Dorsolateral prefrontal cortex (tissue), 118 donors: ENCODE results near the gene NBPF6. TPM values are rescaled to one million over a fixed set of nuclear protein-coding genes. Genes with fewer than 3 reads are reported as not detected.

Experiments
- total RNA-seq, 120 experiments: library from RNA; stranded (reverse); gene quantifications; one replicate each; pipeline versions ENCODE4 v1.2.3 to v1.2.4, GENCODE V29; 2022

Gene NBPF6
- total RNA-seq, 120 experiments from 2014 or later = 0.22 to 0.63 (median 0.32) TPM; not detected in 110

Other genes starting within 250 kb of the NBPF6 start
- gene SLC25A24, start 250.0 kb upstream of the NBPF6 start, total RNA-seq = 10 to 100 TPM in 23 of 120 experiments, 1 to 10 TPM in 97; 3.7 to 12.3 (median 8.3) TPM
- gene NBPF4, start 206.3 kb upstream of the NBPF6 start, total RNA-seq = under 1 TPM in 10 of 120 experiments, not detected in 110; 0.23 to 0.46 (median 0.34) TPM
- 10 to 100 TPM; 15.5 to 50.7 (median 31.6) TPM for gene EEIG2, start 109.8 kb downstream of the NBPF6 start, total RNA-seq
- gene HENMT1, start 210.8 kb downstream of the NBPF6 start, total RNA-seq = 10 to 100 TPM in 104 of 120 experiments, 1 to 10 TPM in 16; 6.1 to 22.0 (median 14.4) TPM
- 10 to 100 TPM; 22.4 to 46.1 (median 32.8) TPM for gene PRPF38B, start 242.0 kb downstream of the NBPF6 start, total RNA-seq